Ascending aorta (tissue), 2 donors: Measurements from ENCODE around the gene ERP44. TPM values are rescaled to one million over a fixed set of nuclear protein-coding genes. Genes with fewer than 3 reads are reported as not detected.
A peak's percentile ranks its signal among the peaks of the same experiment; 100 is the strongest.
"Not testable (repeated sequence)": the region's sequence is repeated elsewhere in the genome, so short reads cannot be mapped to it uniquely, and the experiment has no call there.

Source experiments
- DNase-seq, 2 donors: peaks; one replicate each; pipeline ENCODE4 v3.0.0-alpha.2; 2019; ENCODE audit warnings: low spot score in 2 of 2
- H3K27ac ChIP-seq, 2 donors: fragments of 200-600 bp; sonication (generic); one replicate each; pipeline ENCODE4 v1.5.1; 2016 to 2017; ENCODE audit warnings: mild to moderate bottlenecking in 1 of 2
- H3K27me3 ChIP-seq: fragments of 200-600 bp; sonication (generic); one replicate; pipeline ENCODE4 v1.5.1; 2017
- H3K36me3 ChIP-seq, 2 donors: fragments of 200-600 bp; sonication (generic); one replicate each; pipeline ENCODE4 v1.5.1; 2016
- H3K4me1 ChIP-seq, 2 donors: fragments of 200-600 bp; sonication (generic); one replicate each; pipeline ENCODE4 v1.5.1; 2016 to 2017; ENCODE audit warnings: mild to moderate bottlenecking in 1 of 2
- H3K4me3 ChIP-seq, 2 donors: fragments of 200-600 bp; sonication (generic); one replicate each; pipeline ENCODE4 v1.5.1; 2016 to 2017; ENCODE audit warnings: mild to moderate bottlenecking in 1 of 2
- H3K9me3 ChIP-seq, 2 donors: fragments of 200-600 bp; sonication (generic); one replicate each; pipeline ENCODE4 v1.5.1; 2016
- CTCF ChIP-seq, 3 experiments: fragments of 200-600 bp in 2 of 3; fragments of 450-650 bp in 1 of 3; sonication (generic) in 2 of 3; IDR thresholded peaks; one replicate each; pipeline ENCODE4 v1.5.1; 2016 to 2019; ENCODE audit warnings: antibody characterized with exemption in 3 of 3, mild to moderate bottlenecking in 1 of 3, moderate library complexity in 1 of 3
- intact Hi-C: fragments of 100-400 bp; cut with DNase I; formaldehyde crosslinking; loops from one replicate; pipeline ENCODE4 v1.15.1; 2023
- total RNA-seq: library from RNA; depleted of rRNA; stranded (reverse); fragments of >200 nt; gene quantifications from one replicate; pipeline ENCODE4 v1.1.0, GENCODE V29; 2016

ERP44 gene
- 10.7 TPM for total RNA-seq

GRCh38 chr9:100098887-100099721 is at the start of gene ERP44, which contains the start of gene INVS:
TSS of gene ERP44 (minus strand) at chr9:100099000. CDS start at chr9:100098840, 160 bp downstream.
TSS of gene INVS (plus strand) at chr9:100099243. CDS start at chr9:100104522, 5,279 bp downstream.
- H3K27ac ChIP-seq, result peak within 1 kb of the TSS; percentile 79 to 81
- DNase-seq, result peak; percentile 98 to 100
- H3K27me3 ChIP-seq, result no peaks in the 10 kb centered on the region
- intact Hi-C loops, result loop anchor here (2.0 to 10.0 kb wide), 7 partner anchors 192 to 1304 kb away; partner anchors contain the start of genes ALG2, ANKS6, MRPL50 and MSANTD3
- H3K36me3 ChIP-seq, result peaks cover 0 to 4% of the 10 kb centered on the region in 2 donors
- peaks cover 0 to 16% of the 10 kb centered on the region in 2 donors for H3K4me1 ChIP-seq
- no peak for TF ChIP-seq CTCF (IDR thresholded peaks at IDR 0.05)
- H3K4me3 ChIP-seq, result peak within 1 kb of the TSS; percentile 62 to 77
- no peaks in the 10 kb centered on the region for H3K9me3 ChIP-seq

GRCh38 chr9:100145976-100146375 is 47.2 kb upstream of the ERP44 start:
- DNase-seq, H3K27me3 ChIP-seq, H3K36me3 ChIP-seq, H3K4me3 ChIP-seq, H3K27ac ChIP-seq, intact Hi-C loops, H3K4me1 ChIP-seq, H3K9me3 ChIP-seq: not testable (repeated sequence)

- not testable (repeated sequence) for H3K27ac ChIP-seq, H3K9me3 ChIP-seq
These were observed 46.6 kb upstream of the ERP44 start for GRCh38 chr9:100145167-100145934.

GRCh38 chr9:100141862-100142261 is 43.1 kb upstream of the ERP44 start:
- H3K27ac ChIP-seq, H3K4me3 ChIP-seq, H3K36me3 ChIP-seq, H3K4me1 ChIP-seq, DNase-seq, H3K27me3 ChIP-seq, H3K9me3 ChIP-seq, intact Hi-C loops: not testable (repeated sequence)

More at GRCh38 chr9:100145167-100145934, 46.6 kb upstream of the ERP44 start:
- intact Hi-C loops, H3K4me1 ChIP-seq, H3K27me3 ChIP-seq, H3K4me3 ChIP-seq, H3K36me3 ChIP-seq, DNase-seq: not testable (repeated sequence)

- DNase-seq, H3K36me3 ChIP-seq, H3K4me1 ChIP-seq, H3K4me3 ChIP-seq, intact Hi-C loops, H3K9me3 ChIP-seq, H3K27me3 ChIP-seq, H3K27ac ChIP-seq: not testable (repeated sequence)
These were observed 41.5 kb upstream of the ERP44 start for GRCh38 chr9:100140303-100140702.

- DNase-seq, H3K36me3 ChIP-seq, H3K27me3 ChIP-seq, H3K4me3 ChIP-seq, H3K4me1 ChIP-seq, intact Hi-C loops, H3K27ac ChIP-seq, H3K9me3 ChIP-seq: not testable (repeated sequence)
These were observed 38.0 kb upstream of the ERP44 start for GRCh38 chr9:100136799-100137198.

- no peak overlapping the region for H3K4me3 ChIP-seq
- H3K27me3 ChIP-seq, result no peaks in the 10 kb centered on the region
- H3K4me1 ChIP-seq, result no peaks in the 10 kb centered on the region
- intact Hi-C loops, result no loop called here
- H3K9me3 ChIP-seq, result no peaks in the 10 kb centered on the region
- H3K36me3 ChIP-seq, result peaks cover 0 to 14% of the 10 kb centered on the region in 2 donors
- H3K27ac ChIP-seq, result no peak overlapping the region
- DNase-seq, result no peak
- no peak for TF ChIP-seq CTCF (IDR thresholded peaks at IDR 0.05)
These were observed 35.9 kb upstream of the ERP44 start for GRCh38 chr9:100134731-100135130.

GRCh38 chr9:100131875-100132430 is 33.2 kb upstream of the ERP44 start:
- intact Hi-C loops, result no loop called here
- no peak for TF ChIP-seq CTCF (IDR thresholded peaks at IDR 0.05)
- H3K27me3 ChIP-seq, result no peaks in the 10 kb centered on the region

More at GRCh38 chr9:100131875-100132430, 33.2 kb upstream of the ERP44 start:
- DNase-seq, result no peak
- peaks cover 0 to 20% of the 10 kb centered on the region in 2 donors for H3K36me3 ChIP-seq
- no peak overlapping the region for H3K4me3 ChIP-seq
- H3K27ac ChIP-seq, result no peak overlapping the region
- H3K4me1 ChIP-seq, result no peaks in the 10 kb centered on the region
- H3K9me3 ChIP-seq, result no peaks in the 10 kb centered on the region
